Muscle layer of colon (tissue), 2 donors: ENCODE data around the gene UBTF.

Experiments used
- H3K27ac ChIP-seq: one replicate; pipeline ENCODE4 v1.7.0; 2013; ENCODE audit warnings: low read depth, mild to moderate bottlenecking, low read length, moderate library complexity
- H3K27me3 ChIP-seq, 2 donors: one replicate each; pipeline ENCODE4 v1.7.0; 2013; ENCODE audit warnings: low read length in 2 of 2, mild to moderate bottlenecking in 2 of 2; ENCODE audit not compliant: insufficient read depth in 2 of 2, control insufficient read depth in 1 of 2
- H3K36me3 ChIP-seq: one replicate; pipeline ENCODE4 v1.7.0; 2013; ENCODE audit warnings: mild to moderate bottlenecking, low read length; ENCODE audit not compliant: insufficient read depth
- H3K4me1 ChIP-seq: one replicate; pipeline ENCODE4 v1.7.0; 2013; ENCODE audit warnings: mild to moderate bottlenecking, low read length; ENCODE audit not compliant: insufficient read depth
- H3K4me3 ChIP-seq, 2 donors: one replicate each; pipeline ENCODE4 v1.7.0; 2013; ENCODE audit warnings: low read length in 2 of 2, low read depth in 1 of 2, mild to moderate bottlenecking in 1 of 2, moderate library complexity in 1 of 2
- H3K9ac ChIP-seq: one replicate; pipeline ENCODE4 v1.7.0; 2013; ENCODE audit warnings: low read length
- H3K9me3 ChIP-seq: one replicate; pipeline ENCODE4 v1.7.0; 2013; ENCODE audit warnings: mild to moderate bottlenecking, low read length
- donor health status: abdominal sarcoma.
- donor health status: Adenocarcinoma of cecum.

The UBTF gene

DNA sequence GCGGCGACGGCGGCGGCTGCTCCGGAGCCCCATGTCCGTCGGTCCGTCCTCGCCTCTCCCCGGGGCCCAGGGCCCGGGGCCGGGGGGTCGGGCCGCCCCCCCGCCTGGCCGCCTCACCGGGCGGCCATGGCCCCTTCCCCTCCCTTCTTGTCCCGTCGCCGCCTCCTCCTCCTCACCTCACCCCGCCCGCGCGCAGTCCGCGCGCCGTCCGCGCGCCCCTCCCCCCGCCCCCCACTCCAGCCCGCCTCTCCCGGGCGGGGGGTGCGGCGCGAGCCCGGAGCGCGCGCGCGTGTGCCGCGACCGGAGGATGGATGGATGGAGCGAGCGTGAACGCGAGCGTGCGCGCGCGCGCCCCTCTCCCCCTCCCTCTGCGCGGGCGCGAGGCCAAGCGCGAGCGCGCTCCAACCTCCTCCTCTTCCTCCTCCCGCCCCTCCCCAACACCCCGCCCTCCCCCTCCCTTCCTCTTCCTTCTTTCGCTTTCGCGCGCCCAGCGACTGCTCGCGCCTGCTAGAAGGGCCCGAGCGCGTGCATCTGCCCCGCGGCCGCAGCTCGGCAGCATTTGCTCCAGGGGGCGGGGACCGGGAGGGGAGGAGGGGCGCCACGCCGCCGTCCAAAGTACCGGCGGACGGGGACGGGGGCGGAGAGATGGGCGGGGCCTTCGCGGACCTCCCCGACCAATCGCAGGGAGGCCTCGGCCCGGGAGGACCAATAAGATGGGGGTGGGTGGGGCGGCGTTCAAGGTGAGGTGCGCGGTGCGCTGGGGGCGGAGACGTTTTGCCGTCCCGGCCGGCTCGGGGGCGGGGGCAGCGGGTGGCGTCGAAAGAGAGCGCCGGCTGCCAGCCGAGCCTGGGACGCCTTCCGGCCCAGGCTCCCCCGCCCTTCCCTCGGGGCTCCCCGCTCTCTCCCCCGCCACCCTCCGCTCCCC, 19.7 kb downstream of the UBTF start, which contains the start of gene ATXN7L3:
Gene ATXN7L3, minus strand, starts transcription at position 332 of the 925 bp plus-strand sequence. CDS start 1,814 bp downstream, outside the sequence.
- Histone ChIP-seq H3K9ac (peak within 1 kb of the TSS; percentile 85), H3K4me3 (peak within 1 kb of the TSS; percentile 71 to 72), H3K27ac (peak within 1 kb of the TSS; percentile 96), H3K4me1 (peaks cover 25% of the 10 kb centered on the region), H3K27me3 (no peaks in the 10 kb centered on the region), H3K9me3 (no peaks in the 10 kb centered on the region), H3K36me3 (peaks cover 22% of the 10 kb centered on the region)

DNA sequence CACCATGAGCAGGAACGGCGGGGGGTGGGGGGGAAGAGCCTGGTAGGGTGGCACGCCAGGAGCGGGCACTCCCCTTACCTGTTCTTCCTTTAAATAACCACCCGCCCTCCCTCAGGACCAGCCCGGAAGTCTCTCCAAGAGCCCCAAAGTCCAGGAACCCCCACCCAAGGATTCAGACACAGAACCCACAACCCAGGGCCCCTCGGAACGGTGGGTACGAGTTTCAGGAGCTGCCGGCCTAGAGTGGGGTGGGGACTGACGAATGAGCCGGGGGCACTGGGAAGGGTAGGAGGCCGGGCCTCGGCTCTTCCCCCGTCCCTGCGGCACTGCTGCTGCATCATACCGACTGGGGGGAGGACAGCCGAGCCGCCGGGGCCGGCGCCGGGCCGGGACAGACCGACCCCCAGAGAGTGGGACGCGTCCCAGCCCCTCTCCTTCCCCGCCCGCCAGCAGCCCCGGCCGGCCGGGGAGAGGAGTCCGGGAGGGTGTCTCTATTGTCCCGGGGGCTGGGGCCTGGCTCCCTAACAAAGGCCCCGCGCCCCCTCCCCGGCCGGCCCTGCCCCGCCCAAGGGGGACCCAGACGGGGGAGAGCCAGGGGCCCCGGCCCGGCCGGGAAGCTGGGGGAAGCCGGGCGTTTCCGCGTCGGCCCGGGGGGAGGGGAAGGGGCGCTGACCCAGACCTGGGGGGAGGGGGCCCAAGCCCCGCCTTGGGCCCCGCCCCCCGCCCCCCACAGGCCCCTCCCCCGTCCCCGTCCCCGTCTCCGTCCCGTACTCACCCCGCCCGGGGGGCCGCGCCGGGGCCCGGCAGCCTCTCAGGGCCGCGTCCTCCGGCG, 20.5 kb downstream of the UBTF start:
- Histone ChIP-seq H3K27ac (peak overlapping the region; percentile 88), H3K36me3 (peaks cover 30% of the 10 kb centered on the region), H3K4me3 (peak overlapping the region; percentile 66 to 72), H3K9ac (peak overlapping the region; percentile 85), H3K27me3 (no peaks in the 10 kb centered on the region), H3K9me3 (no peaks in the 10 kb centered on the region), H3K4me1 (peaks cover 25% of the 10 kb centered on the region)

DNA sequence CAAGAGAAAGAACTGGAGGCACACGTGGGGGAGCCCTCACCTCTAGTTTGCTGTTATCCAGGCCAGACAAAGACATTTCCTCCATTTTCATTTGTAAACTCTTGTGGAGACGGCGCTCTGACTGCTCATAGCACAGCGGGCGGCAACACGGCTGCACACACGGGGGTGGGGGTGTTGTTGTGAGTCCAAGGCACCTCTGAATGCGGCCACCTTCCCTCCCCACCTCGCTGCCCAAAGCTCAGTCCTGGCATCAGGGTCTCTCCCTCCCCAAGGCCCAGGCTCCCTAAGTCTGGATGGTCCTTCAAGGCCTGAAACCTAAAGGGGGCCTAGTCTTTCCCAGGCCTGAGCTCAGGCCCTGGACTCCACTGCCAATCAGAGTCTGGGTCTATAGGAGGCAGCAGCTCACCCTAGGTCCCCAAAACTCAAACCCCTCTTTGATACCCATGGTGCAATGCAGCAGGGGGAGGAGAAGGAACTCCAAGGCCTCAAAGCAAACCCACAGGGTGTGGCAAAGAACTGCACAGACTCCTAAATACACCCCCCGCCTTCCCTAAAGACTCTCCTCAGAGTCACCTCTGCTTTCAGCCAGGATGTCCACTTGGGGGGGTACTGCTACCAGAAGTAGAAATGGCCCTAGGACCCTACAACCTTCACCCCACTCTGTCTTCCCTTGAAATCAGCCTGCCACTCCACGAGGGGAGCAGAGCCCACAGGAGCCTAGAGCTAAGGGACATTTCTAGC, 21.3 kb downstream of the UBTF start:
- no peaks in the 10 kb centered on the region for H3K27me3 ChIP-seq
- peak overlapping the region; percentile 85 for H3K9ac ChIP-seq
- H3K4me3 ChIP-seq, result peak overlapping the region; percentile 66 to 72
- H3K9me3 ChIP-seq, result no peaks in the 10 kb centered on the region
- H3K4me1 ChIP-seq, result peaks cover 25% of the 10 kb centered on the region
- H3K36me3 ChIP-seq, result peaks cover 37% of the 10 kb centered on the region
- peak overlapping the region; percentile 88 for H3K27ac ChIP-seq

DNA sequence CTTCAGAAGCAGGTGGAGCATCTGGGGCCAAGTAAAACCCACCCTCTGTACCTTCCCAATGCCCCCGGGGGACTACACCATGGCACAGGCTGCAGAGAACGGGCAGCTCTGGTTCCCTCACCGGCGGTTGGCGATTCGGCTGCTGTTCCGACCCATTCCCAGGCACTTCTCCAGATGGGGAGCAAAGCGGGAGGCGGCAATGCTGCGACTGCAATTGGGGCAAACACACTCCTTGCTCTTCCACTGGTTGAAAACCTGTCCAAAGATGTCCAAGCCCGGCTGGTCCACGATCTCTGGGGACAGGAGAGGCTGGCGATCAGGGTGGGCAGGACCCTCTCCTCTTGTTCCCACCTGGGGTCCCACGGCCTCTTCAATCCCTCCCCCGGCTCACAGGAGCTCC, 22.4 kb downstream of the UBTF start:
- H3K4me3 ChIP-seq, result no peak overlapping the region
- peak overlapping the region; percentile 49 for H3K27ac ChIP-seq
- peaks cover 41% of the 10 kb centered on the region for H3K36me3 ChIP-seq
- H3K27me3 ChIP-seq, result no peaks in the 10 kb centered on the region
- no peak overlapping the region for H3K9ac ChIP-seq
- no peaks in the 10 kb centered on the region for H3K9me3 ChIP-seq
- H3K4me1 ChIP-seq, result peaks cover 25% of the 10 kb centered on the region

DNA sequence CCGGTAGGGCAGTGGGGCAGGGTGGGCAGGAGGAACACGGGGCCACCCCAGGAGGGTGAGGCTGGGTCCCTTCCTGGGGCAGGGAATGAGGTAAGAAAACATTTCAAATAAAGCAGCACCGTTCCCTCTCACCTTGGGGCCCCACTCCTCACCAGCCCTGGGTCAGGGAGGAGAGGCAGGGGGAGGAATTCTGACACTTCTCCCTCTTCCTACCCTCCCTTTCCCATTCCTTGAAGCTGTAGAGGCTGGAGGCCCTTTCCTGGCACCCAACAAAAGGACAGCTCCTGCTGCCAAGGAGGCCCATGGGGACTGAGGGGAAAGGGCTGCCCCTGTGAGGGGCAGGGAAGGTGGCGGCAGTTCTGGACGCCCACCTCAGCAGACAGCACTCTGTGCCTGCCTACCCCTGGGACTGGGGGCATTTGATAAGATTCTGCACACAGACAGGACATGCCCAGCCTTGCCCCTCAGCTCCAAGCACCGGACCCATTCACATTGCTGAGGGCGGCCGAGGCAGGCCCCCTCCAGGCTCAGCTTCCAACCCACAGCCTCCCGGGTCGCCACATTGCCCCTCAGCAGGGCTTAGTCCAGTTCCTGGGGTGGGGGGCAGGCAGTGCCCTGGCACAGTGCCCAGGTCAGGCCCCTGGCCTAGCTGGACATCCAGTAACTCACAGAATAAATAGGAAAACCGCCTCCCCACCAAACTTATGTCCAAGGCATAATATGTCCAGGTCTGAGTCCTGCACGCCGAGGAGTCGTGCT, 26.0 kb downstream of the UBTF start:
- peaks cover 18% of the 10 kb centered on the region for H3K4me1 ChIP-seq
- no peak overlapping the region for H3K9ac ChIP-seq
- H3K27me3 ChIP-seq, result no peaks in the 10 kb centered on the region
- H3K4me3 ChIP-seq, result no peak overlapping the region
- H3K9me3 ChIP-seq, result no peaks in the 10 kb centered on the region
- no peak overlapping the region for H3K27ac ChIP-seq
- peaks cover 62% of the 10 kb centered on the region for H3K36me3 ChIP-seq

DNA sequence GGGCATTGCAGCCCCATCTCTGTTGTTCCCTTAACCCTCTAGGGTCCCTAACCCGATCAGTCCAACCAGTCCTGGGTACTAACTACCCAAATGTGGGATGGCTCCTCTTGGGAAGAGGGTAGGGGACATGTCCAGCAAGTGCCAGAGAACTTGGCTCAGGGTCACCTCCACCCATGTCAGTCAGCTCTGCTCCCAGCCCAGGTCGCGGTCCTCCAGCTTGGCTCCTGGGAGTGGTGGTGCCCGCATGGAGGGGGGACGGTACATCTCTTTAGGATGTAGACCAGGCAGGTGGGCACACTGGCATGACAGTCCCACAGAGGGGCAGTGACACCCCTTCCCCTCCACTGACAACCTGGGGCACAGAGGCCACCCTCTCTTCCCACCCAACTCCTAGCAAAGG, 26.7 kb downstream of the UBTF start:
- Histone ChIP-seq H3K9ac (no peak overlapping the region), H3K36me3 (peaks cover 62% of the 10 kb centered on the region), H3K27me3 (no peaks in the 10 kb centered on the region), H3K9me3 (no peaks in the 10 kb centered on the region), H3K4me1 (peaks cover 18% of the 10 kb centered on the region), H3K4me3 (no peak overlapping the region), H3K27ac (peak overlapping the region; percentile 2)

DNA sequence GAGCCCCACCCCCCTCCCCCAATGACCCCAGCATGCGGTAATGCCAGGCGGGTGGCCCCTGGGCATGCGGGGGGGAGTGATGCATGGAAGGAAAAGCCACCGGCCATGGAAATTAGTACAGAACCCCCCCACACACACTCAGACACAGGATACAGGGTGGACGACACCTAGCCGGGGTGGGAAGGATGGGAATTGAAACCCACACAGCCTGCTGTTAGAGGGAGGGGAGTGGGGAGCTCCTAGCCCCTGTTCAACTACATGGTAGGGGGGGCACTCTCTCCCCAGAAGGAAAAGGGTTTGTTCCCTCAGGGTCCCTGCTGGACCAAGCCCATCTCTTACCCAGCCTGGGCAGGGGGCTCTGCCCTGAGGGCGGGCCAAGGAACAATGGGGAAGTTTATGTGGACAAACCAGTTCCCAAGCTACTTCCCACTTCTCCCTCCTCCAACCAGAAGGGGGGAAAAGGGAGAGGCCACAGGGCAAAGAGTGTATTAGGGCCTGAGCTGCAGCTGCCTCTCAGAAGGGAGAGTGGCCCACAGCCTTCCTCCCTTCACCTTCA, 27.5 kb downstream of the UBTF start:
- Histone ChIP-seq H3K9ac (no peak overlapping the region), H3K9me3 (no peaks in the 10 kb centered on the region), H3K27me3 (no peaks in the 10 kb centered on the region), H3K4me1 (peaks cover 15% of the 10 kb centered on the region), H3K27ac (peak overlapping the region; percentile 2), H3K4me3 (no peak overlapping the region), H3K36me3 (peaks cover 55% of the 10 kb centered on the region)

DNA sequence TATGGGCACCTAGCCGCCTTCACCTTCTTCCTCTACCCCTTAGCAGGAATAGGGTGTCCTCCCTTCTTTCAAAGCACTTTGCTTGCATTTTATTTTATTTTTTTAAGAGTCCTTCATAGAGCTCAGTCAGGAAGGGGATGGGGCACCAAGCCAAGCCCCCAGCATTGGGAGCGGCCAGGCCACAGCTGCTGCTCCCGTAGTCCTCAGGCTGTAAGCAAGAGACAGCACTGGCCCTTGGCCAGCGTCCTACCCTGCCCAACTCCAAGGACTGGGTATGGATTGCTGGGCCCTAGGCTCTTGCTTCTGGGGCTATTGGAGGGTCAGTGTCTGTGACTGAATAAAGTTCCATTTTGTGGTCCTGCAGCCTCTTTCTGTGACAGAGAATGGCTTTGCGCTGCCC, 28.1 kb downstream of the UBTF start:
- Histone ChIP-seq H3K36me3 (peaks cover 51% of the 10 kb centered on the region), H3K4me1 (peaks cover 13% of the 10 kb centered on the region), H3K27ac (no peak overlapping the region), H3K9ac (no peak overlapping the region), H3K27me3 (no peaks in the 10 kb centered on the region), H3K9me3 (no peaks in the 10 kb centered on the region), H3K4me3 (no peak overlapping the region)

DNA sequence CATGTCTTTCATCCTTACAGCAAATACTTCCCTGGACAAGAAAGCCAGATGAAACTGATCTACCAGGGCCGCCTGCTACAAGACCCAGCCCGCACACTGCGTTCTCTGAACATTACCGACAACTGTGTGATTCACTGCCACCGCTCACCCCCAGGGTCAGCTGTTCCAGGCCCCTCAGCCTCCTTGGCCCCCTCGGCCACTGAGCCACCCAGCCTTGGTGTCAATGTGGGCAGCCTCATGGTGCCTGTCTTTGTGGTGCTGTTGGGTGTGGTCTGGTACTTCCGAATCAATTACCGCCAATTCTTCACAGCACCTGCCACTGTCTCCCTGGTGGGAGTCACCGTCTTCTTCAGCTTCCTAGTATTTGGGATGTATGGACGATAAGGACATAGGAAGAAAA, 29.0 kb downstream of the UBTF start:
- H3K27ac ChIP-seq, result no peak overlapping the region
- no peaks in the 10 kb centered on the region for H3K27me3 ChIP-seq
- no peak overlapping the region for H3K9ac ChIP-seq
- no peaks in the 10 kb centered on the region for H3K9me3 ChIP-seq
- H3K4me3 ChIP-seq, result no peak overlapping the region
- peaks cover 17% of the 10 kb centered on the region for H3K4me1 ChIP-seq
- peaks cover 47% of the 10 kb centered on the region for H3K36me3 ChIP-seq

DNA sequence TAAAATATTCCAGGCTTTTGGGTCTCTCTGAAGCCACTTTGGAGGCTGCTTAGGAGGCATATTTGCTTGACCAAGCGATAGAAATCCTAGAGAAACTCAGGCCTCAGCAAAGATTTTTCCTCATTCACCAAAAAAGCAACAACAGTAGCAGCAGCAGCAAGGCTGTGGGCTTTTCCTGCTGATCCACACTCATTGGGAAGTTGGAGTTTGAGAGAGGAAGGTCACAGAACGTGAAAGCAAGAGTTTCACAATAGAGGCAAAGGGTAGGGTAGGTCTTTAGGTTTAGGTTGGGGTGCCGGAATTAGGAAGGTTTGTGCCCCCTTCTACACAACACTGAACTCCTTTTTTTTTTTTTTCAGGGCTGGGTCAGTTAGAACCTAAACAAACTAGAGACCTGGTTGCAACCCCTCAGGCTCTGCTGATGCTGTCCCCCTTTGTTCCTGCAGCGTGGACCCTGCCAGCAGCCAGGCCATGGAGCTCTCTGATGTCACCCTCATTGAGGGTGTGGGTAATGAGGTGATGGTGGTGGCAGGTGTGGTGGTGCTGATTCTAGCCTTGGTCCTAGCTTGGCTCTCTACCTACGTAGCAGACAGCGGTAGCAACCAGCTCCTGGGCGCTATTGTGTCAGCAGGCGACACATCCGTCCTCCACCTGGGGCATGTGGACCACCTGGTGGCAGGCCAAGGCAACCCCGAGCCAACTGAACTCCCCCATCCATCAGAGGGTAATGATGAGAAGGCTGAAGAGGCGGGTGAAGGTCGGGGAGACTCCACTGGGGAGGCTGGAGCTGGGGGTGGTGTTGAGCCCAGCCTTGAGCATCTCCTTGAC, 30.7 kb downstream of the UBTF start:
- Histone ChIP-seq H3K4me1 (peaks cover 23% of the 10 kb centered on the region), H3K9me3 (no peaks in the 10 kb centered on the region), H3K27ac (no peak overlapping the region), H3K4me3 (no peak overlapping the region), H3K27me3 (no peaks in the 10 kb centered on the region), H3K36me3 (peaks cover 30% of the 10 kb centered on the region), H3K9ac (no peak overlapping the region)
